GM21526 (cell line): Measurements from ENCODE around the gene SLC32A1.

Experiments used
- ATAC-seq: cut with Tn5 transposase; IDR thresholded peaks from one replicate; pipeline ENCODE4 v1.9.1; 2021; ENCODE audit warnings: moderate library complexity; ENCODE audit not compliant: unreplicated experiment, low FRiP score

SLC32A1 gene

DNA sequence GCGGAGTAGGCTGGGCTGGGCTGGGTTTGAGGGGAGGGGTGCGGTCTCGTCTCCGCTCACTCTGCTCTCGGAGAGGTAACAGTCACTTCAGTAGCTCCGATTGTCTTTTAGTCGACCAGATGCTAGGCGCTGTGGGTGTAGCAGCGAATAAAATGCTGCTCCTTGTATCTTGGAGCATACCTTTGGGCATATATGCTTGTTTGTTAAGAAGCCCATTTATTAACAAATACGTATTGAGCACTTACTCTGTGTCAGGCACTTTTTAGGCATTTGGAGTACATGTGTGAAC, 24.5 kb downstream of the SLC32A1 start:
- ATAC-seq, result peak; percentile 29

DNA sequence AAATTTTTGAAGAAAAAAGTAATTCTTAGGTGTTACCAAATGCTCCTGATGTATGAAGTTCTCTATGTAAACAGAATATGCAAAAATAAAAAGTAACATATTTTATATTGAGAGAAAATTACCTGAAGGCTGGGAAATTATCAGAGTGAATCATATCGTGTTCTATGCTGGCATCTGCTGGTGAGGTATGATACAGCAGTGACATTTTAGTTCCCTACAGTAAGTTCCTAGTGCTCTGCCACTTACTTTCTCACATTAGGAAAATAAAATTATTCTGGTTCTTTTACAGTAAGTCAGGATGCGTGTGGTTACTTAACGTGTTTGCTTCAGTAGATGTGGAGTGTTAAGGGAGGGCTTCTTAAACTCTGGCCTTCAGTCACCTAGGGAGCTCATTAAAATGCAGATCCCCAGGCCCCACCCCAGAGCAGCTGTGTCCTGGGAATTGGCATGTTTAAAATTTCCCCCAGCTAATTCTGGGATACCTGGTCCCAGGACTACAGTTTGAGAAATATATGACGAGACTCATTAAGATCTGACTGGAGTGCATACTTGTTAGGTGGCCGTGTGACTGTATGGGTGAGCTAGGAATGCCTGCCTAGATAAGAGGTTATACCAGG, 27.2 kb downstream of the SLC32A1 start:
- ATAC-seq, result no peak

DNA sequence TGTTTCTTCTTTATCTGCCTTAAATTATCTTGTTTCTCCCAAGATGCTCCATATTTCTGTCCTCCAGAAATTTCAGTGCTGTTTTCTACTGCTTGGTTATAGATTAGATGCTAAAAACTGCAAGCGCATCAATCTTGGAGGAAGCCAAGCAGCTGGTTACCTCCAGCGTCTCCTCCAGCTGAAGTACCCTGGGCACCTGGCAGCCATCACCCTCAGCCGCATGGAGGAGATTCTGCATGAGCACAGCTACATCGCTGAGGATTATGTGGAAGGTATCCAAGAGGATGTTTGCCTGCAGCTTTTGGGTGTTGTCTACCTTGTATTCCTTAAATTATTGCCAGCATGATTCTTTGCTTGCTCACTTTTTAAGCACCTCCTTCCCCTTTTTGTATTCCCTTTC, 27.7 kb downstream of the SLC32A1 start:
- no peak for ATAC-seq

DNA sequence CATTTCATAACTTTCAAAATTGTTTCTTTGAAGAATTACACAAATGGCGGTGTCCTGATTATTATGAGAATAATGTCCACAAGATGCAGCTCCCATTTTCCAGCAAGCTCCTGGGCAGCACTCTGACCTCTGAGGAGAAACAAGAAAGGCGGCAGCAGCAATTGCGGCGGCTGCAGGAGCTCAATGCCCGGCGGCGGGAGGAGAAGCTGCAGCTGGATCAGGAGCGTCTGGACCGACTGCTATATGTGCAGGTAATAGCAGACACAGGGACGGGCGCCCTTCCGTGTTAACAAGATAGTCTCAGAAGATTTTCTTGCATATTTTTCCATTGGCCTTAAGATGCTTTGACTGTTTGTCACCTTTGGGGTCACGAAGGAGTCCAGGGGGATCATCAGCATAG, 30.6 kb downstream of the SLC32A1 start:
- ATAC-seq, result no peak

DNA sequence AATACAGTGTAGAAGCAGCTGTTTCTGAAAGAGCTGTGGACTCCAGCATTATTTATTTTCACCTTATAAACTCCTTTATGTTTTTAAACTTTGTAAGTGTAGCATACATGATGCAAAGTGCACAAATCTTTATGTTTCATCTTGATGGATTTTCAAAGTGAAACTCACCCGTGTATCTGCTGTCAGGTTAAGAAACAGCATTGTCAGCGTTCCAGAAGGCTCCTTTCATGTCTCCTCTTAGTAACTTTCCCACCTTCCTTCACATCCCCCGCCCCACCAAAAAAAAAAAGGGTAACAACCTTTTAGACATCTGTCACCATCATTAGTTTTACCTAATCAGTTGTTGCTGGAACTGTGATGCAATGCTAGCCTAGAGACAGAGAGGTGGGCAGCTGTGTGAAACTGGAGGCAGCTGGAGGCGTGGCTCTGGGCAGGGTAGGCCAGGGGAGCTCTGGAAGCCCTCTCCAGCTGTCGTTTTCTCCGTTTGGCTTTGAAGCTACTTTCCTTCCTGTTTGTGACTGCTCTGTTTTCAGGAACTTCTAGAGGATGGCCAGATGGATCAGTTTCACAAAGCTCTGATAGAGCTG, 31.1 kb downstream of the SLC32A1 start:
- ATAC-seq, result no peak

DNA sequence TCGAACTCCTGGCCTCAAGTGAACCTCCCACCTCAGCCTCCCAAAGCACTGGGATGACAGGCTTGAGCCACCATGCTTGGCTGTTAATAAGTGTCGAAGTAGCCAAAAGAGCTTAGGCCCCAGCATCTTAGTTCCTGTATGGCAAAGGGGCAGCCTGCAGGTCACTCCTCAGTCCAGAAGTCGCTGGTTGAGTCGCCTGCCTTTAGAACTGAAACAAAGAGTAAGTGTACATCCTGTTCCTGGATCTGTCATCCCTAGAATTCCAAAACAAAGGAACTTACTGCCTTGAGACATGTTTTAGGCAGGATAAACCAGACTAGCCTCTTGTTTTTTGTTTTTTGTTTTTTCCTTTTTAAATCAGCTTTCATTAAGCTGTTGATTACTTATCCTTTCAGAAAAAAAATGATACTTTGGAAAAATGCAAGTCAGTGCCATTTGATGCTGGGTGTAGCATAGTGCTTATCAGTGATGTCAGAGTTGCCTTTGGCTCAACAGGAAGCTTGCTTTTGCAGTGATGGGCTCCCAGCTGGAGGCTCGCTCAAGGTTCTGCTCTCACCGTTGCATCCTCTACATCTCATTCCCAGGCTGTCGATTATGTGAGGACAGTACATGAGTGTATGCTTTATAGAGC, 33.0 kb downstream of the SLC32A1 start:
- no peak for ATAC-seq

DNA sequence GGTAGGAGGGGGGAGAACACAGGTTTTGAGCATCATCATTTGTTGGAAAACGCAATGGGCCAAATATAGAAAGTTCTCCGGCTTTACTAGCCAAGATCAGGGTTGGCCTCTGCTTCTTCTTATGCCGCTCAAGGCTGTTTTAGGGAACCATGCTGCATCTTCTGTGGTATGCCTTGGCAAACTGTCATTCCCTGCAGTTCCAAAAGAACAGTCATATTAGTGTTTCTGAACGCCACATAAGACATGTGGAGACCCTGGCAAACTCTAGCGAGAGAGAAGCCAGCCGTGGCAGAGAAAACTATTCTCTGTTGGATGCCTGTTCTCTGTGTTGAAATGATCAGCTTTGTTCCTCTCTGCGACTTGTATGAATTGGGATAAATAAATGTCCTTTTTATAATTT, 34.8 kb downstream of the SLC32A1 start:
- ATAC-seq, result no peak

DNA sequence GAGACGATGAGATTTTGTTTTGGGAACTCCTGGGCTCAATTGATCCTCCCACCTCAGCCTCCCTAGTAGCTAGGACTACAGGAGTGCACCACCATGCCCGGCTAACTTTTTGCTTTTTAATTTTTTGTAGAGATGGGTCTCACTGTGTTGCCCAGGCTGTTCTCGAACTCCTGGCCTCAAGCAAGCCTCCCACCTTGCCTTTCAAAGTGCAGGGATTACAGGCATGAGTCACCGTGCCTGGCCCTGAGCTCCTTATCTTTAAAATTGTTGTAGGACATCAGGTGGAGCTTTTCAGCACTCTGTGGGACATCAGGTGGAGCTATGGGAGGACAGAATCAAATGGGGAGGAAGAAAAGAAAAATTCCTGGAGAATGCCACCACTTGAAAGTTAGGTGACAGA, 36.7 kb downstream of the SLC32A1 start:
- ATAC-seq, result no peak

DNA sequence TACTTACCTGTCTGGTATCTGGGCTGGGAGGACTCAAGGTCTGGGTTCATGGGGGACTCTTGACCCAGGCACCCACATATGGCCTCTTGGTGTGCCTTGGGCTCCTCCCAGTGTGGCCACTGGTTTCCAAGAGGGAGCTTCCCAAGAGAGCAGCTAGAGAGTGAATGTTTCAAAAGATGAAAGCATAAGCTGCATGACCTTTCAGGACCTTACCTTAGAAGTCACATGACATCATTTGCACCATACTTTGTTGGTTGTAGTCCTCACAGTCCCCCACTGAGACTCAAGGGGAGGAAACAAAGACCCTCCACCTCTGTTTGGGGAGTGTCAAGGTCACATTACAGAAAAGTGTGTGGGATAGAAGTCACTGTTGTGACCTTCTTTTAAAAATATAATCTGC, 37.9 kb downstream of the SLC32A1 start:
- no peak for ATAC-seq

DNA sequence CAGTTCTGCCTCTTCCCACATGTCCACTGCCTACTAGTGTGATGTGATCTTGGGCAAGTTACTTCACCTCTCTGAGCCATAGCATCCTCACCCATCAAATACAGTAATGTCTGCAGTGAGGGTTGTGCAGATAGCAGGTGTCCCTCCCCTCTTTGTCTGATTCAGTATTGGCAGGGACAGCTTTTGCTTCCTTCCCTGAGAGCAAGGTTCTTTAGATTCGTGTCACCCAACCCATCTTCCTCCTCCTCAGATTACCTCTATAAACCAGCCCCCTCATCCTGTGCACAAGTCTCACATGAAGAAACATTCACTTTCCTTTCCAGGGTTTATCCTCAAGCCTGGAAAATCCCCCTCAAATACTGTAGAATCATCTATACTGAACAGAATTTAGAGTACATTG, 39.3 kb downstream of the SLC32A1 start:
- no peak for ATAC-seq

DNA sequence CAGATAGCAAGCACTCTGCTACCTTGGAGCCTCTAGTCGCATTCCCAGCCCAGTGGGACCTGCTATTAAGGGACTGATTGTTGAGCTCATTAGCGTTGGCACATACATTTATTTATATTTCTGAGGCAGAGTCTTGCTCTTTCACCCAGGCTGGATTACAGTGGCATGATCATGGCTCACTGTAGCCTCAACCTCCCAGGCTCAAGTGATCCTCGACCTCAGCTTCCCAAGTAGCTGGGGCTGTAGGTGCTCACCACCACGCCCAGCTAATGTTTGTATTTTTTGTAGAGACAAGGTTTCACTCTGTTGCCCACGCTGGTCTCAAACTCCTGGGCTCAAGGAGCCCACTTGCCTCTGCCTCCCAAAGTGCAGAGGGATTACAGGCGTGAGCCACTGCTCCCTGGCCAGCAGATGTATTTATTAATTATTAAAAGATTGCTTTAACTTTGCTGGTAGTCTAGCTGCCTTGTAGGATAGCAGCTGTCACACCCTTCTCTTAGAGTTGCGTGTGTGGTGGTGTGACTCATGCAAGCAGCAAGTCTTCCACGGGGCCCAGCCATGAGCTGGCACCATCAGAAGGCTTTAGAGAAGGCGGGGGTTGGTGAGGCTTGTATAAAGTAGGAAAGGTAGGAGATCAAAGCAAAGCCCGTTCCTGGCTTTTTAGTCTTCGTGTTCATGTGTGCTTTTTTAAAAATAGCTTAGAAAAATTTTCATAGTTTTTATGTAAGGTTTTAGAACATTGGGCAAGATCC, 40.5 kb downstream of the SLC32A1 start:
- no peak for ATAC-seq

DNA sequence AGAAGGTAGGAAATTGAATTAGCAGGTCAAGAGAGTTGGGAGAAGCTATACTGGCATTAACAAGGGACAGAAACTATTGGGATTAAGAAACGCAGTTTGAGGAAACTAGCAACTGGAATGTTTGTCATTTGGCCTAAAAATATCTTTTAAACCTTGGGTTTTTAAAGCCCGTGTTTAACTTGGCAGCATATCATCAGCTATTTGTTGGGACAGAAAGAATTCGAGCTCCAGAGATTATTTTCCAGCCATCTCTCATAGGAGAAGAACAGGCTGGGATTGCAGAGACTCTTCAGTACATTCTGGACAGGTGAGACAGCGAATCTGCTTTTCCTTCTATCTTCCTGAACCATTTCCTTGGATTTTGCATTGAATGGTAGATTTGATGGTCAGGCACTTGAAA, 41.8 kb downstream of the SLC32A1 start:
- ATAC-seq, result no peak

DNA sequence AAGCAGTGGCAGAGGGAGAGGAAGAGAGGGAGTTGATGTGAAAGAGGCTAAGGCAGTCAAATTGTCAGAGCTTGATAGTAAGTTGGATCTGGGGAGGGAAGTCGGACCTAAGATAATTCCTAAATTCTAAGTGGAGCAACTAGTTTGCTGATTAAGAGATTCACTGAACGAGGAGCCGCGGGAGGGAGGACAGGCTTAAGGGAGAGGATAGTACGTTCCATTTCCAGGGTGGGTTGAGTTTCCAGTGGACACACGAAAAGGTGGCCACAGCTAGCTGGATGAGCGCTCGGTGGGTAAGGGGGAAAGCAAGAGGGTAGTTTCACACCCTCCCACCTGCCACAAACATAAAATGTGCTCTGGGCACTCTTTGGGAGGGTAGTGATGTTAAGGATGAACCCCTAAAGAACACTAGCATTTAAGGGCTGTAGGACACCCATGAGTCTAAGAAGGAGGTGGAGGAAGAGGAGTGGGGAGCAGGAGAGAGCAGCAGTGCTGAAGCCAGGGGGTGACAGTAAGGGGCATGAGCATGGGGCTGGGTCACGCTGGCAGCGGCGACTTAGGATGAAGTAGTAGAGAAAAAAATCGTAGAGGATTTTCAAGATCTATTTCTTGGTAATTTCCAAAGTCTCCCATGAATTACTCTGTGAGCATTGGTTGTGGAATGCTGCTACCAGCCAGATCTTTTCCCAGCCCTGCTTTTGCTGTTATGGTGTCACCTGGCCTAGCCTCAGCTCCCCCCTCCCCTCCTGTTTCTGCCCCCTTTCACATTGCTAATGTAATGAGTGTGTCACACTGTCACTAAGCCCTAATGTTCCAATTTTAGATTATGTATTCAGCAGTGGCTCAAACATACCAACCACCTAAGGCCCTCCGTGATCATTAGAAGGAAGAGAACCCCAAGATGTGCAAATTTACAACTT, 45.4 kb downstream of the SLC32A1 start:
- ATAC-seq, result no peak

DNA sequence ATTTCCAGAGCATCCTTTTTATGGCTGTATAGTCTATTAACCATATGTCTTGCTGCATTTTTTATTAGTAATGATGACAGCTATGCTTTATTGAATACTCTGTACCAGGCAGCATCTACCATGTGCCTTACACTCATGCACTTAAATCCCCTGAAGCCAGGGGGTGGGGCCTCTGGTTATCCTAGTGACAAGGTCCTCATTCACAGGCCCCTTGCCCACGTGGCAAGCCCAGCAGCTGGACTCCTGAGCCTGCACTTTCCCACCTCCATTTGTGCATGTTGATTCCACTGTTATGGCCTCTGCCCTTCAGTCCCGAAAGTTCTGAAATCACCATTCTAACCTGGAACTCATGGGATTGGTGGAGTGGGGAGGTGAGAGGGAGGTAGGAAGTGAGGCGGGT, 46.3 kb downstream of the SLC32A1 start:
- ATAC-seq, result no peak

DNA sequence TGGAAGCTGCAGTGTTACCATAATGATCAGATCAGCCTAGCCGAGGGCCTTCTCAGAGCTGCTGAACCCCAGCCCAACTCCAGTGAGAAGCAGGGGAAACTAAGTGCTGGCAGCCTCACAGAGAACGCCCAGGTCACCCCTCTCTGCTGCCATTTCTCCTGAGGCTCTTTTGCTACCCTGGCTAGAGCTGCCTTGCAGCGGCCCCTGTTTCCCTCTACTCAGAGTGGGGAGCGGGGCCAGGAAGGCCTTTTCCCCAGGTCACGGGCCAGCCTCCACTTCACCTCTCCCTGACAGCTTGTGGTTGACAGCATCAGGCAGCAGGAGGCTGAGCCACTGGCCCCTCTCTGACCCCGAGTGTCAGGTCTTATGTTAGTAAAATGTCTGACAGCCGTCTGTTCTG, 46.7 kb downstream of the SLC32A1 start:
- no peak for ATAC-seq

DNA sequence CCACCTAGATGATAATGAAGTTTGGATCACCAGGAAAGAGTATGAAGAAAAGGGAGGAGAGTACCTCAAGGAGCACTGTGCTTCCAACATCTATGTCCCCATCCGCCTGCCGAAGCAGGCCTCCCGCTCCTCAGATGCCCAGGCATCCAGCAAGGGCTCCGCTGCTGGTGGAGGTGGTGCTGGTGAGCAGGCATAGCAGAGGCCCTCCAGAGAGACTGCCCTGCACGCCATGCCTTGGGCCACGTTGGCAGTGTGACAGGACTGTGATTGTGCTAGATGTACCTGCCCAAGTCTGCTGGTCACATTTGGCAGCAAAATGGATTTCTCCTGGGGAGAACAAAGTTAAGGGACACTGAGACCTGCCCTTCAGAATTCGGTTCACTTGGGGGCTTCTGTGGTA, 47.3 kb downstream of the SLC32A1 start:
- no peak for ATAC-seq

DNA sequence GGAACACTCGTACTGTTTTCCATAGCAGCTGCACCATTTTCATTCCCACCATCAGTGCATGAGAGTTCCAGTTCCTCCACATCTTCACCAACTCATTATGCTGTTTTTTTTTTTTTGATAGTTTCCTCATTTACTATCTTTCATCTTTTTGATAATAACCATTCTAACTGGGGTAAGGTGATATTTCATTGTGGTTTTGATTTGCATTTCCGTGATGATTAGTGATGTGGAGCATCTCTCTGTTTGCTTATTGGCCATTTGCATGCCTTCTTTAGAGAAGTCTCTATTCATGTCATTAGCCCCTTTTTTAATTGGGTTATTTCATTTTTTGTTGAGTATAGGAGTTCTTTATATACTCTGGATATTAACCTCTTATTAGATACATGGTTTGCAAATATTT, 49.9 kb downstream of the SLC32A1 start:
- ATAC-seq, result no peak

DNA sequence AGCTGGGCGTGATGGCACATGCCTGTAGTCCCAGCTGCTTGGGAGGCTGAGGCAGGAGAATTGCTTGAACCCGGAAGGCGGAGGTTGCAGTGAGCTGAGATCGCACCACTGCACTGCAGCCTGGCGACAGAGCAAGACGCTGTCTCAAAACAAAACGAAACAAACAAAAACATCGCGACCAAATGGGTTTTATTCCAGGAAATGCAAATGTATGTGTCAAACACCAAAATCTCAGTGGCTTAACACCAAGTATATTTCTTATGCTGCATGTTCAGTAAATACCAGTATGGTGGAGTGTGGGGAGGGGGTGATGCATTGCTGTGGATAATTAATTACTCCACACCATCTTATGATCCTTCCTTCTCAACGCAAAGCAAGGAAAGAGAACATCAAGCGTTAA, 52.1 kb downstream of the SLC32A1 start:
- no peak for ATAC-seq
